Measurements from ENCODE around the gene FAT3.

DNA sequence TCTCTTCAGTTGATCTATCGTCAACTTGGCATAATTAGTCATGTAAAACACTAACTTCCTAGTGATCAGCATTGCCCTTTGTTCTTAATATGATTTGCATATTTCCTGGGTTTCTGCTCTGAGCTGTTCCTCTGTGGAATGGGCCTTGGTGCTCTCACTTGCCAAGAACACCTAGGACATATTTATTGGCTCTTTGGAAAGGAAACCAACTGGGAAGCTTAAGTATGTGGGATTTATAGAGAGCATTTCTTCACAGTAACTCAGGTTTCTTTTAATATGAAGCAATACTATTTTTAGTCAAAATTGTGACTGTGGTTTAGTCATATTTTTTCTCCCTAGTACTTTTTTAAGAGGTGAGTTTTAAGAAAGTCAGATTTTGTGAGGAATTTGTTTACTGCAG, 28.8 kb downstream of the FAT3 start:
- TF ChIP-seq EZH2 (IDR thresholded peaks at IDR 0.05; ENCODE audit: borderline replicate concordance, low read depth, low read length, severe bottlenecking) (no peak), POLR2AphosphoS5 (IDR thresholded peaks at IDR 0.05; ENCODE audit: insufficient read depth, low read depth, low read length) (no peak), FOS (IDR thresholded peaks at IDR 0.05; ENCODE audit: borderline replicate concordance, insufficient read depth, low read length) (no peak), POLR2A (IDR thresholded peaks at IDR 0.05; ENCODE audit: low read depth, low read length) (no peak), JUN (IDR thresholded peaks at IDR 0.05; ENCODE audit: borderline replicate concordance, insufficient read depth, insufficient read length, low read depth) (no peak)
- TF ChIP-seq, protein P1, sequence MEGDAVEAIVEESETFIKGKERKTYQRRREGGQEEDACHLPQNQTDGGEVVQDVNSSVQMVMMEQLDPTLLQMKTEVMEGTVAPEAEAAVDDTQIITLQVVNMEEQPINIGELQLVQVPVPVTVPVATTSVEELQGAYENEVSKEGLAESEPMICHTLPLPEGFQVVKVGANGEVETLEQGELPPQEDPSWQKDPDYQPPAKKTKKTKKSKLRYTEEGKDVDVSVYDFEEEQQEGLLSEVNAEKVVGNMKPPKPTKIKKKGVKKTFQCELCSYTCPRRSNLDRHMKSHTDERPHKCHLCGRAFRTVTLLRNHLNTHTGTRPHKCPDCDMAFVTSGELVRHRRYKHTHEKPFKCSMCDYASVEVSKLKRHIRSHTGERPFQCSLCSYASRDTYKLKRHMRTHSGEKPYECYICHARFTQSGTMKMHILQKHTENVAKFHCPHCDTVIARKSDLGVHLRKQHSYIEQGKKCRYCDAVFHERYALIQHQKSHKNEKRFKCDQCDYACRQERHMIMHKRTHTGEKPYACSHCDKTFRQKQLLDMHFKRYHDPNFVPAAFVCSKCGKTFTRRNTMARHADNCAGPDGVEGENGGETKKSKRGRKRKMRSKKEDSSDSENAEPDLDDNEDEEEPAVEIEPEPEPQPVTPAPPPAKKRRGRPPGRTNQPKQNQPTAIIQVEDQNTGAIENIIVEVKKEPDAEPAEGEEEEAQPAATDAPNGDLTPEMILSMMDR (IDR thresholded peaks at IDR 0.05; ENCODE audit: extremely low read depth in 1 of 2, insufficient read depth in 1 of 2, low read depth in 1 of 2, low read length in 2 of 2): no peak
- TF ChIP-seq, protein P2, sequence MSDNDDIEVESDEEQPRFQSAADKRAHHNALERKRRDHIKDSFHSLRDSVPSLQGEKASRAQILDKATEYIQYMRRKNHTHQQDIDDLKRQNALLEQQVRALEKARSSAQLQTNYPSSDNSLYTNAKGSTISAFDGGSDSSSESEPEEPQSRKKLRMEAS (IDR thresholded peaks at IDR 0.05; ENCODE audit: insufficient read depth, insufficient read length): no peak

Measured in endothelial cell of umbilical vein (primary cell).